Measurements from ENCODE around the gene PPARG.

- no peak for TF ChIP-seq CTCF (IDR thresholded peaks at IDR 0.05)
- no peak for TF ChIP-seq POLR2A (IDR thresholded peaks at IDR 0.05)
Measured at GRCh38 chr3:12363397-12364195, 74.7 kb downstream of the PPARG start.
